ENCODE data around the gene NRG3.

The NRG3 gene

DNA sequence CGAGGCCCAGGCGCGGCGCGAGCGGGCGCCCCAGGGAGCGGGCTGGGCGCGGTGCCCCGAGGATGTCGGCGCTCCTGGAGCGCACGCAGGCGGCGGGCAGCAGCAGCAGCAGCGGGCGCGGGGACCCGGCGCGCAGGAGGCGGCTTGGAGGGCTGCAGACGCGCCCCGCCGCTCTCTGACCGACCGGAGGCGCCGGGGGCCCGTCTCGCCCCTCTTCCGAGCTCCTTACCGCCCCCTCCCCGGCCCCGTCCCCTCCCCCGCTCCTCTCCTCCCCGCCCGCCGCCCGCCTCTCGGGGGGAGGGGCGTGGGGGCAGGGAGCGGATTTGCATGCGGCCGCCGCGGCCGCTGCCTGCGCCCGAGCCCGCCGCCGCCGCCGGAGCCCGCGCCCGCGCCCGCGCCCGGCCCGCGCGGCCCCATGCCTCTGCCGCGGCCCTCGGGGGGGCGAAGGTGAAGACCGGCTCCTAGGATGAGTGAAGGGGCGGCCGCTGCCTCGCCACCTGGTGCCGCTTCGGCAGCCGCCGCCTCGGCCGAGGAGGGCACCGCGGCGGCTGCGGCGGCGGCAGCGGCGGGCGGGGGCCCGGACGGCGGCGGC lies at the start of gene NRG3:
TSS of gene NRG3 (plus strand) at position 320 of the 592 bp plus-strand sequence.
- no peak for DNase-seq

DNA sequence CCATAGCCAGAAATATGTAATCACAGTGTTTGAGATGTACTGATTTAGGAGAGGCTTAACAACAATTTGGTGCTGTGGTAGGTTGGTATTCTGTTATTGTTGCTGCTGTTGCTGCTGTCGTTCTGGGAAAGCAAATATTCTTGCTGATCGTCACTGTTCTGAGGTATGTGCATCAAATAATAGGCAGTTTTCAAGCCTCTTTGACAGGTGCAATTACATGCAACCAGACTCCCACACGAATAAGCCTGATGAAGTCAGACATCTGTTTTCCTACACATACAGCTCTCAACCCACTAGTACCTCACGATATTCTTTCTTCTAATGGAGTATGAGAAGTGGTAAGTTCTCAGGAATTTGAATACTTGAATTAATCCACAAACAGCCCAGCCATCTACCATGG lies 46.7 kb upstream of the NRG3 start:
- no peak for DNase-seq

DNA sequence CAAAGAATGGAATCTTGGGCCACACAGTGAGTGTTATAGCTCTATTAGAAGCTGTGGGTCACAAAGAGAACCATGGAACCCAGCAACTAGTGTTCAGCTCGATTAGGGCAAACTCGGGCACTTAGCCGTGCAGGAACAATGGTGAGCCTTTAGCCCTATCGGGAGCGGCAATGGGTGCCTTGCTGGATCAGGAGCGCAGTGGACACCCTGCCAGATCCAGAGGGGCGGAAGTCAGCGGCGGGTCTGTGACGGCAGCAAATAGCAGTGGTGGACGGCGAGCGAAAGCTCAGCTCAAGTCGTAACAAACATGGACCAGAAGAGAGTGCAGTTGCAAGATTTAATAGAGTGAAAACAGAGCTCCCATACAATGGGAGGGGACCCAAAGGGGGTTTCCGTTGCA lies 43.9 kb upstream of the NRG3 start:
- no peak for DNase-seq

DNA sequence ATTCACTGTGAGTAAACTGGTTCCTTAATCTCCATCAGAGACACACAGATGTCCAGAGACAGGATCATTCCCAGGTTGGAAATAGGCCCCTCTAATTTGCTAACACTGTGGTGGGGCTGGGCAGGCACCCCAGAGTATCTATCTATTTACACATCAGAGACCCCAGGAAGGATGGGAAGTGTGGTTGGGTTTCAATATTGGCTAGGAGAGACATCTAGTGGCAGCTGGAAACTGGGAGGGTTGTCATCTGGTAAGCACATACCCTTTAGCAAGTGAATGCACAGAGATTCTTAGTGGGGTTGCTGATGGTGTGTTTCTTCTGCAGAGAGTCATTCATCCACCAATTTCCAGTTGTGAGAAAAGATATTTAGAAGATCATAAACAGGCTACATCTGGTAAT lies 36.0 kb upstream of the NRG3 start:
- no peak for DNase-seq

DNA sequence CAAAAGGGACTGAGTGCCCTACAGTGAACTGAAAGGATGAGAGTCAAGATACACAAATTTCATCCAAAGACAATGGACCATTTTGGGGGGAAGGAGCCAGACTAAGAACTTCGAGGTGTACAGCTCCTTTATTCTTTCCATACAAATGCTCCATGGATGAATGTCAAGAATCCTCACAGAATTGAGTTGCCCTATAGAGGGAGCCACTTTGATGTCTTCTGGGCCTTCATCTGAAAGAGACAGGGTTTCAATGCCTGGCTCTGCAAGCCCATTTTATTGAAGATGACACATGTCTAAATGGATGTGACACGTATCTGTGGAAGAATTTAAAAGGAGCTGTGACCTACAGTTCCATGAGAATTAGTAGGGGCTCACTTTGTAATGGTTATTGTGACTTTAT lies 32.0 kb upstream of the NRG3 start:
- no peak for DNase-seq

DNA sequence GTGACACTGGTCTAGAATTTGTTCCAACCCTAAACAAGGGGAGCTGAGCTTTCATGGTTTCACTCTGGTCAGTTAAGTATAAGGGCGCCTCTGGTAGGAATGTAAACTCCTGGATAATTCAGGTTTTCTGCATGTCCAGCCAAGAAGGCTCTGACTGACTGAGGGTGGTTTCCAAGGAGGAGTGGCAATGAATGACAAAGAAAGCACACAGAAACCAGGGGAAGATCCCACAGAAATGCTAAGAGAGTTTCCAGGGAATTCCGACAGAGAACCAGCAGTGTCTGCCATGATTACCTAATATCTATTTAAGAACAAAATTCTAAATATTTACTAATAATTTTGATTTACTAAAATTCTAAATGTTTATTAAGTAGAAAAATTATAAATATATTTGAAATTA lies 27.3 kb upstream of the NRG3 start:
- no peak for DNase-seq

DNA sequence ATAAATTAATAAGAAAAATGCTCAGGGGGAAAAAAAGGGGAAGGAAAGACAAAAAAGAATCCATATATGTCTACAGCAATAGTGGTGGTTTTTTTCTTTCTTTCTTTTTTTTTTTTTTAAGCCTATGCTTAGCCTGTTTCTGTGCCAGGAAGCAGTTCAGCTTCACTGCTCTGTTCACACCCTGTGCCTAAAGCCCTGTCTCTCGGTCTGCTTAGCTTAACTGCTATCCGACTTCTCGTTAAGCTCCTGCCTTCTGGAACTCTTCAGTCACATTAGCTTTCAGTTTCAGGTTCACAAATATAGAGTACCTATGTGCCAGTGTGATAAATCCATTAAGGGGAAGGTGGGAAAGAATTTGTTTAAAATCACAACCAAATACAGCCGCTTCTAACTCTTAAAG lies 26.5 kb upstream of the NRG3 start:
- no peak for DNase-seq

DNA sequence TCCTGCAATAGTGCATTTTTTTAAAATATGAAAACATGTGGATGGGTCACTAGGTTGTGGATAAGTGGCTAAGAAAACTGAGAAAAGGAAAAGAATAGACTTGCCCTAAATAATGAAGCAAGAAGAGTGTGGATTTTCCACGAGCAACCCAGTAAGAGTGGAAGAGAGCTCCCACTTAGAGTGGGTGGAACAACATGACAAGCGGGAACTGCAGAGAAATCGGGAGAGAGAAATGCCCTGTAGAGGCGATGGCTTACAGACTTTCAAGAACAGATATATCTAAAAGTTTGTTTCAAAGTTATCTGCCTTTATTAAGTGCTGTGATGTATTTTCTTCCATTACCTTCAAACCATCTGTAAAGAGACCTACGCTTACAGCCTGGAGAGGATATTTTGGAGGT lies 26.1 kb upstream of the NRG3 start:
- no peak for DNase-seq

DNA sequence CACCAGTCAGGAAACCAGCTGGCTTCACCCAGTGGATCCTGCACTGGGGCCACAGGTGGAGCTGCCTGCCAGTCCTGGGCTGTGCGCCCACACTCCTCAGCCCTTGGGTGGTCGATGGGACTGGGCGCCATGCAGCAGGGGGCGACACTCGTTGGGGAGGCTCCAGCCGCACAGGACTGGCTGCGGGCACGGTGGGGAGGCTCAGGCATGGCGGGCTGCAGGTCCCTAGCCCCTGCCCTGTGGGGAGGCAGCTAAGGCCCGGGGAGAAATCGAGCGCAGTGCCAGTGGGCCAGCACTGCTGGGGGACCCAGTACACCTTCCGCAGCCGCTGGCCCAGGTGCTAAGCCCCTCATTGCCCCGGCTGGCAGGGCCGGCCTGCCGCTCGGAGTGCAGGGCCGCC lies 12.4 kb upstream of the NRG3 start:
- DNase-seq, result no peak

DNA sequence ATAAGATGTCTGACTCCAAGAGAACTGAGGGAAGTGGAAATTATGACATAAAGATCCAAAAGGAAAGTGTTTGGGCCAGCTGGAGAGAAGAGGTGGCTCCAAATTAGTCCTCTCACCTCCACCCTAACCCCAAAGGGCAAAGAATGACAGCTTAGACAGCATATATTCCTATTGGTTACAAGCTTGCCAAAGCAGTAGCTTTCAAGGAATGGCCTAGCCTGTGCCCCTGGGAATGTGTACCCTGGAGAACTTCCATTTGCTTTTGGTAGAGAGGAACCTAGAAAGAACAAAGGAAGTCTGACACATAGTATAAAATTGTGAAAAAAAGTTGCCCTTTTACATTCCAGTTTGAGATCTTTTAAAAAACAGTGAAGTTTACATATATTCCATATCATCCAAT lies 11.2 kb upstream of the NRG3 start:
- no peak for DNase-seq

DNA sequence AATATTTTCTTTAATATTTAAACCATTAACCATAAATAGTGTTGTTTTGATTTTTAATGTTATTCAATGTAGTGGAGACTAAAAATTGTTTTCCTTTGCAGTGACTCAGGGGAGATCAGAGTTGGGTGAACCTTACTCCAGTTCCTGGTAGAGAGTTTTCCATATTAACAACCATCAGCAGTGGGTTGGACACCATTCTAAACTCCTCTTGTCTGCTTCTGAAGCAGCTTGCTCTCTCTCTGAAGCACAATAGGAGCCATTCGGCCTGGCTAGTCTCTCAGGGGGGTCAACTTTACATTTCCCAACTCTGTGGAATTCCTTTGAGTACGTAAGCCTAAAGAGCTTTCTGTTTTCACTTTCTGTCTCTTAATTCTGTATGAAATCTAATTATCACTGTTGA lies 9.4 kb upstream of the NRG3 start:
- no peak for DNase-seq

DNA sequence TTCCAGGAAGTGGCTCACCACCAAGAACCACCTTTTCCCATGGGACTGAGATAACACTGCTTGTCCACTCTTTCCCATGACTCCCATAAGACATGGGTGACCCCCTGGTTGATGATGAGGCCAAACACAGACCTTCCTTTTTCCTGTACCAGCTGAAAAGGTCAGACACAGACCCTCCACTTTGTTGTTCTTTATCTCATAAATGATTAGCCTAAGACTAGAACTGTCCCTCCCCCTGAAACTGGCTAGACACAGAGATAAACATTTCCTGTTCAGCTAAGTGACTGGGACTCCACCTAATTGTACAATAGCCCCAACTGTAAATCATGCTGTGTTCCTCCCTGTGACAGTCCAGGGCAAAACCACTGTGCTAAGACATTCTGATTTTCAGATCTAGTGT lies 8.2 kb upstream of the NRG3 start:
- DNase-seq, result no peak

DNA sequence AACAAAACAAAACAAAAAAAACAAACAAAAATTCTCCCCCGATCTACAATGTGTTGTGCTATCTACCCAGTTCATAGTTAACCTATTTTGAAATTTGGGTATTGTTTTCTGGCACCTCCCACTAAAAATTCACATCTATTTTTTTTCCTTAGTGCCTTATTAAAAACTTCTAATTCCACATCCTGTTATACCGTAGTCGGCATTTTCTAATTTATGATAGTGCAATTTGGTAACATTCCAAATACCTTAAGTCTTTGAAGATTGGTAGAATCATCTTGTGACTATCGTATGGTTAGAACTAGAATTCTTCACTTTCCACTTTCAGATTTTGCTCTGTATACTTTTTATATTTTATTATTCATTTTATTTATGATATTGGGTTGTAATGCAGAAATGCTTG lies 4.5 kb upstream of the NRG3 start:
- no peak for DNase-seq

DNA sequence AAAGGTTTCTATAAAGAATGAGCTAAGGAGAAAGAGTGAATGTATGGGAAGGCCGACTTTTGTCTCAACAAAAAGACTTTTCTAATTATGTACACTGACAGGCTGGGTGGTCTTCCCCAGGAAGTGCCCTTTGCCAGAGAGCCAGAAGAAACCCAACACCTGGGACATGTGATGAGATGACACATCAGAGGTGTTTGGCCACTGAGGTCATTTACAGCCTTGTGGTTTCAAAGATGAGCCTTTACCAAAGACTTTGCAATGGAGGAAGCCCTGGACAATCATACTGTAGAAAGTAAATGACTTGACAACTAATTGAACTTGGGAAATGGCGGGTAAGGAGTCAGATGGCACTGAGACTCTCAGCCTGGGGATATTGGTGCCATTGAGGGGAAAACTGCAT lies 3.4 kb upstream of the NRG3 start:
- no peak for DNase-seq

DNA sequence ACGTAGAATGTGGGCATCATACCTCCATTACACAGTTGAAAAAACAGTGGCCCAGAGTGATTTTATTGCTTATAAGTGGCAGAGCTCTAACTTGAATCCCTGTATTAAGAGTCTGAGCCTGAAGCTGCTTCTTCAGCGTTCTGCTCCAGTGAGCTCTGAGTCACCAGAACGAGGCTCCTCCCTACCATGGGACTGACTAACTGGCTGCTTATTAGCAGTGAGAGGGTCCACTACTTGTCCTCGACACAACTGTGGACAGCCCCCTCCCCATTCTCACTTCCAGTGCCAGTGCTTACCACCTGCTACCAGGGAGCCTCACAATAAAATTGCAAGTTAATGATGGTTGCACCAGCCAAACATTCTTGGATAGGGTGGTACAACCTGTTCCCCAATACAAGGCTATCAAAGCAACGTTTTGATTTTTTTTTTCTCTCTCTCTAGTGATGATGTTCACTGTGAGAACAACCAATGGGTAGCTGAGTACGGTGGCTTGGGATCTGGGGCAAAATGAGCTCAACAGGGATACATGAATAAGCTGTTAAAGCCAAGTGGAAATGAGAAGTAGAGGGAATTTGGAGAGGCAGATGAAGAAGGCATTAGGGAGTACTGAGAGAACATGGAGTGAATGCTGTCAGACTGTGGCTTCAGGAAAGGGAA lies 2.7 kb upstream of the NRG3 start:
- no peak for DNase-seq

DNA sequence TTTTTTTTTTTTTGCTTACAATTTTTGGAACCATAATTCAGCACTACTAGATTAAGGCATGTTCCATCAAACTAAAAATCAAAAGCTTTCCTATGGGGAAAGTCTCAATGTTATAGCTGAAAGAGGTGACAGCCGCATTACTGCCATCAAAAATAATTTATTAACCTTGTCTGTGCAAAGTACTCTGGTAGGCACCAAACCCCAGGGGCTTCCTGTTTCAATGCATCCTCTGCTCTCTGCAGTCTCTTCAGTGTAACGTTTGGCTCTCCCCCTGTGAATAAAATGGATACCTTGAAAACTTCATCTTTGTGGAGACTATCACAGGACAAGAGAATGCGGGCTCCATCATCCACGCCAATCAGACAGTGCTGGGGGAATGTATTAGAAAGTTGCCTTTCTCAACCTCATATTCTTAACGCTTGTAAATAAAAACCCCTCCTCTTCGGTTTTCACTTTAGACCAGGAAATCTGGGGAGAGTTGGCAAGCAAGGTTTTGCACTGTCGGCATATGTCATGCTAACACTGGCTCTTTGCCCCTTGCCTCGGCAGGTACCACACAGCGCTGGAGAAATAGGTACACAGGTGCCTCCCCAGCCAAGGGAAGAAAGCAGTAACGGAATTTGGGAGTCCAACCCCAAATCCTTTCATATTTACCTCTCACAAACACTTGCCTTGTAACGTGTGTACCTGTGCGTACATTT lies 1.6 kb upstream of the NRG3 start:
- DNase-seq, result no peak

DNA sequence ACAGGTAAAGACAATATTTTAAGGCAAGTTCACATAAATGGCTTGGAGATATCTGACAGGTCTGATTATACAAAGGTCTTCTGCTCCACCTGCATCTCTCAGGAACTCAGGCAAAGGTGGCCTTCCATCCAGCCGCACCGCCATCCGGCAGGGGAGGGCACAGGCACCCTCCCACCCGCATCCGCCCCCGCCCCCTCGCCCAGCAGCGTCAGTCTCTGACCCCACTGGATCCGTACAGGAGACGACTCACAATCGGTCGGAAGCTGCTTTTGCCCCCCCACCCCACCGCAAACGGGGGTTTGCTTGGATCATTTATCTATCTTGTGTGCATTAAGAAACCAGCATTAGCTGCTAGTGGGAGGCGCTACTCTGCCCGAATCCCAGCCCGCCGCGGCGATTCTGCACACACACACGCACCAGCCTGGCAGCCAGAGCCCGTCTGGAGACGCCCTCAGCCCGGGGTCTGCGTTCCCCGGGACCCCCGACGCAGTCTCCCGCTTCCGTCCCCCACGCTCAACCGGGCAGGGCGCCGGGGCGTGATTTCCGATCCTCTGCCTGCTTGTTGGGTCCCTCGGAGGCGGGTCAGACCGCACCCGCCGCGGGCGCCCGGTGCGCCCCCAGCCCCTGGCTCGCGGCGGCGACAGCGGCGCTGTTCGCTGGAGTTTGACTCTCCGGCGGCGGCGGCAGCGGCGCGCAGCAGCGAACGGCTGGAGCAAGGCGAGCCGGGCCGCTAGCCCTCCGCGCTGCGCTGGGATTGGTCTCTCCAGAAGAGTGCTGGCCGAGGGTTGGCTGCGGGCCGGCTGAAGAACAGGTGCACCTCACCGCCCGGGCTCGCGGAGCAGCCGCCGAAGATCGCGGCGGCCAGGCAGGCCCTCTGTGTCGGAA lies 820 bp upstream of the NRG3 start:
- peak; percentile 49 for DNase-seq

DNA sequence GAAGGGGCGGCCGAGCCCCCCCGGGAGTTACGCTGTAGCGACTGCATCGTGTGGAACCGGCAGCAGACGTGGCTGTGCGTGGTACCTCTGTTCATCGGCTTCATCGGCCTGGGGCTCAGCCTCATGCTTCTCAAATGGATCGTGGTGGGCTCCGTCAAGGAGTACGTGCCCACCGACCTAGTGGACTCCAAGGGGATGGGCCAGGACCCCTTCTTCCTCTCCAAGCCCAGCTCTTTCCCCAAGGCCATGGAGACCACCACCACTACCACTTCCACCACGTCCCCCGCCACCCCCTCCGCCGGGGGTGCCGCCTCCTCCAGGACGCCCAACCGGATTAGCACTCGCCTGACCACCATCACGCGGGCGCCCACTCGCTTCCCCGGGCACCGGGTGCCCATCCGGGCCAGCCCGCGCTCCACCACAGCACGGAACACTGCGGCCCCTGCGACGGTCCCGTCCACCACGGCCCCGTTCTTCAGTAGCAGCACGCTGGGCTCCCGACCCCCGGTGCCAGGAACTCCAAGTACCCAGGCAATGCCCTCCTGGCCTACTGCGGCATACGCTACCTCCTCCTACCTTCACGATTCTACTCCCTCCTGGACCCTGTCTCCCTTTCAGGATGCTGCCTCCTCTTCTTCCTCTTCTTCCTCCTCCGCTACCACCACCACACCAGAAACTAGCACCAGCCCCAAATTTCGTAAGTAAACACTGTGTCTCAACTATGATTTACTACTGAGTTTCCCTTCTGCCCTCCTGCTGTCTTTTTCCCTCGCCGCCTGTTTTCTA lies 666 bp downstream of the NRG3 start:
- no peak for DNase-seq

DNA sequence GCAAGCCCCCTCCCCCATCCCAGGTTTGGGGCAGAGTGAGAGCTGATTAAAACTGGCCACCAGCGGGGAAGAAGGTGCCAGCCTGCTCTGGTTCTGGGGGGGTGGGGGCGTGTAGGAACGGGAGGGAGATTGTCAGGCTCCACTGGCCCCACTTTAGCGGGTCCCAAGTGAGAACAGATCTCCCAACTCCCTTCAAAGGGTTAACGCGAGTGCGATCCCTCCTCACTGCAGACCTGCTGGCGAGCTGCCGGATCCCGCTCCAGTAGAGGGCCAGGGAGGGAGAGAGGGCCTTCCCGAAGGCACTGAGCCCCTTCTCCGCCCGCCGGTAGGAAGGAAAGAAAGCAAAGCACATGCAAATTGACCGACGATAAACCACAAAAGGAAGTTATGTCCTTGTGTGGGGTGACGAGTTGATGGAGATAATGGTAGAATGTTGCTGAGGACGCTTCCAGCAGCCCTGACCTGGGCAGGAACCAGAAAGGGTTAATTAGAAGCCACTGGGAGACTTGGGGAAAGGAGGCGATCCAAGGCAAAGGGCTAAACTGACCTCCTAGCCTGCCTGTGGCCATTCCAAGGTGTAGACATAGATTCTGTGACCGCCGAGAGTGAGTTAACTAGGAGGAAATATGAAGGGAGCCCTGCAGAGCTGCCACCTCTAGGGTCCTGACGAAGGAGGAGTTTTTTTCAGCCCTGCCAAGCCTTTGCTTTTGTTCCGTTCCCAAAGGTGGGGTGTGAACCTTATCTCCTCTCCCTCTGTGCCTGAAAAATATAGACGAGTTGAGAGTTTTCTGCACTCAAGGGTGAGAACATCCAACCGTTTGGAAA lies 1.5 kb downstream of the NRG3 start:
- DNase-seq, result no peak

DNA sequence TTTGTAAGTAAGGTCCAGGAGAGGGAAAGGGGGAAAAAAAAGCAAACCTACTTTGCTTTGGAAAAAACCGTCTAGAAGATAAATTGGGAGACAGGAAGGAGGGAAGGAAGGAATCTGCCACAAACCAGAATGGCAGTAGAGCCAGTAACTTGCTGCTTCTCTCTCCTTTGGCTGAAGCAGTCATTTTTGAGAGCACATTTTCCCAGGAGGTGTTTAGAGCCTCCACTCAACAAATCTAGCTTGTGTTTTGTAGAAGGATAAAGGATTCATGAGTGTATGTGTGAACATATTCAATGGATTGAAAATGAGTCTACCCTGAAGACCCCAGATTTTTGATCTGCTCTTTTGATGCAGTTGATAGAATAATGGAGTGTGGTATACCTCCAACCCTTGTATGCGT lies 2.6 kb downstream of the NRG3 start:
- DNase-seq, result no peak

DNA sequence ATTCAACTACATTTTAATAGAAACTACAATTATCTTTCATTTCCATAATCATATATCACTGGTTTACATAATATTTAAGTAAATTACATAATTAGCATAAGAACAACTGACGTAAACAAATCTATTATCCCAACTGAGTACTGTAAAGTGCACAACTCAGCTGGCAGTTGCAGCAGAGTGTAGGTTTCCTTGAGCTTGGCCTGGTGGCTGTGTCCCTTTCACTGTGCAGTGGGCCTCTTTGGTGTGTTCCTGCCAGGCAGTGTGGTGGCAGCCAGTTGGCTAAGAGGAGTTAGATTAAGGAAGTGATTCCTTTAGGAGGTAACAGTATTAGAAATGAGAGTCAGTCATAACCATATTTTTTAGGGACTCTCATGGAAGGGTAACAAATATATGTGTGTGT lies 7.0 kb downstream of the NRG3 start:
- no peak for DNase-seq

DNA sequence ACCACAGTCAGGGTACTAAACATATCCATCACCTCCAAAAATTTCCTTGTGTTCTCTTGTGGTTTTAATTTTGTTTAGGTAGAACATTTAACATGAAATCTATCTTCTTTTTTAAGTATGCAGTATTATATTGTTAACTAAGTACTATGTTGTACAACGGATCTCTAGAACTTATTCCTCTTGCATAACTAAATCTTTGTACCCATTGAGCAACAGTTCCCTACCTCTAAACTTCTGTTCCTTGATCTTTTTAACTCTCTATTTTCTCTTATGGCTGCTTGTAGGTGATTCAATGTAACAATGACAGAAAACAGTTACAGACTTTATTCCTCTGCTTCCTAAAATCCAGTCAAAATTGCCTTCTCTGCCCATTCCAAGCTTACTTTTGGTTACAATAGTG lies 9.9 kb downstream of the NRG3 start:
- DNase-seq, result no peak
